Chondrocyte (in vitro differentiated cells): ENCODE data around the gene CSF1. TPM values are rescaled to one million over a fixed set of nuclear protein-coding genes. Genes with fewer than 3 reads are reported as not detected.

Experiments
- DNase-seq: peaks from one replicate; pipeline ENCODE4 v3.0.0; 2021; ENCODE audit warnings: mixed read lengths, low spot score
- H3K27ac Mint-ChIP-seq: one replicate; pipeline ENCODE4 v1.8.0; 2021; ENCODE audit warnings: mild to moderate bottlenecking, moderate library complexity, mixed read lengths; ENCODE audit not compliant: unreplicated experiment
- H3K27me3 Mint-ChIP-seq: 2 replicates; pipeline ENCODE4 v1.8.0; 2021; ENCODE audit warnings: low read depth, mixed read lengths
- H3K36me3 Mint-ChIP-seq: 2 replicates; pipeline ENCODE4 v1.8.0; 2021; ENCODE audit warnings: low read depth, mixed read lengths
- H3K4me1 Mint-ChIP-seq: 2 replicates; pipeline ENCODE4 v1.8.0; 2021; ENCODE audit warnings: low read depth, mild to moderate bottlenecking, mixed read lengths
- H3K4me3 Mint-ChIP-seq: one replicate; pipeline ENCODE4 v1.8.0; 2021; ENCODE audit warnings: mild to moderate bottlenecking, moderate library complexity, mixed read lengths; ENCODE audit not compliant: unreplicated experiment
- H3K9me3 Mint-ChIP-seq: 2 replicates; pipeline ENCODE4 v1.8.0; 2021; ENCODE audit warnings: low read depth, mixed read lengths
- total RNA-seq: library from RNA; stranded (reverse); gene quantifications from 3 replicates; pipeline ENCODE4 v1.2.1, GENCODE V29; 2021
- TF ChIP-seq, protein P1 (sequence below): fragments of 200-600 bp; sonication (generic); IDR thresholded peaks from 2 replicates; pipeline ENCODE4 v1.5.0; 2021; ENCODE audit warnings: antibody characterized with exemption, mild to moderate bottlenecking, moderate library complexity

Gene CSF1
- total RNA-seq, 1 donor from 2014 or later, result 19.8 TPM

DNA sequence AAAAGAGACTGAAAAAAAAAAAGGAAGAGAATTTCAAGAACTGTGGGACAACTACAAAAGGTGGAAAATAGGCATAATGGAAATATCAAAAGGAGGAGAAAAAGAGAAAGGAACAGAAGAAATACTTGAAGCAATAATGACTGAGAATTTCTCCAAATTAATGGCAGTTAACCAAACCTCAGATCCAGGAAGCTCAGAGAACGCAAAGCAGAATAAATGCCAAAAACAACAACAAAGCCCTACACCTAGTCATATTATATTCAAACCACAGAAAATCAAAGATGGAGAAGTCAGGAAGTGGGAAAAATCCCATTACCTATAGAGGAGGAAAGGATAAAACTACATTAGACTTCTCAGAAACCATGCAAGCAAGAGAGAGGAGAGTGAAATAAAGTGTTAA lies 53.2 kb downstream of the CSF1 start:
- Mint-ChIP-seq H3K9me3 (peaks cover 11% of the 10 kb centered on the region), H3K27ac (no peak overlapping the region), H3K27me3 (no peaks in the 10 kb centered on the region), H3K4me3 (no peak overlapping the region), H3K36me3 (no peaks in the 10 kb centered on the region), H3K4me1 (peaks cover 25% of the 10 kb centered on the region)
- TF ChIP-seq, protein P1, sequence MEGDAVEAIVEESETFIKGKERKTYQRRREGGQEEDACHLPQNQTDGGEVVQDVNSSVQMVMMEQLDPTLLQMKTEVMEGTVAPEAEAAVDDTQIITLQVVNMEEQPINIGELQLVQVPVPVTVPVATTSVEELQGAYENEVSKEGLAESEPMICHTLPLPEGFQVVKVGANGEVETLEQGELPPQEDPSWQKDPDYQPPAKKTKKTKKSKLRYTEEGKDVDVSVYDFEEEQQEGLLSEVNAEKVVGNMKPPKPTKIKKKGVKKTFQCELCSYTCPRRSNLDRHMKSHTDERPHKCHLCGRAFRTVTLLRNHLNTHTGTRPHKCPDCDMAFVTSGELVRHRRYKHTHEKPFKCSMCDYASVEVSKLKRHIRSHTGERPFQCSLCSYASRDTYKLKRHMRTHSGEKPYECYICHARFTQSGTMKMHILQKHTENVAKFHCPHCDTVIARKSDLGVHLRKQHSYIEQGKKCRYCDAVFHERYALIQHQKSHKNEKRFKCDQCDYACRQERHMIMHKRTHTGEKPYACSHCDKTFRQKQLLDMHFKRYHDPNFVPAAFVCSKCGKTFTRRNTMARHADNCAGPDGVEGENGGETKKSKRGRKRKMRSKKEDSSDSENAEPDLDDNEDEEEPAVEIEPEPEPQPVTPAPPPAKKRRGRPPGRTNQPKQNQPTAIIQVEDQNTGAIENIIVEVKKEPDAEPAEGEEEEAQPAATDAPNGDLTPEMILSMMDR, result no peak
- no peak for DNase-seq

GRCh38 chr1:109969146-109969829 lies 58.6 kb downstream of the CSF1 start:
- H3K27me3 Mint-ChIP-seq, result no peaks in the 10 kb centered on the region
- H3K27ac Mint-ChIP-seq, result no peak overlapping the region
- TF ChIP-seq, protein P1, result no peak

DNA sequence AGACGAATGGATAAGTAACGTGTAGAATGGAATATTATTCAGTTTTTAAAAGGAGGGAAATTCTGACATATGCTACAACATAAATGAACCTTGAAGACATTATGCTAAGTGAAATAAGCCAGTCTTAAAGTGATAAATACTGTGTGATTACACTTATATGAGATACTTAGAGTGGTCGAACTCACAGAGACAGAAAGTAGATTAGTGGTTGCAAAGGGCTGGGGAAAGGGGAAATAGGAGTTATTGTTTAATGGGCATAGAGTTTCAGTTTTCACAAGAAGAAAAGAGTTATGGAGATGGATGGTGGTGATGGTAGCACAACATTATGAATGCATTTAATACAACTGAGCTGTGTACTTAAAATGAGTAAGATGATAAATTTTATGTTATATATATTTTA lies 59.3 kb downstream of the CSF1 start:
- H3K4me1 Mint-ChIP-seq, result peaks cover 2% of the 10 kb centered on the region
- H3K9me3 Mint-ChIP-seq, result peaks cover 10% of the 10 kb centered on the region
- no peaks in the 10 kb centered on the region for H3K36me3 Mint-ChIP-seq

More at GRCh38 chr1:109969146-109969829, 58.6 kb downstream of the CSF1 start:
- Mint-ChIP-seq H3K9me3 (peaks cover 11% of the 10 kb centered on the region), H3K4me3 (no peak overlapping the region), H3K4me1 (peaks cover 2% of the 10 kb centered on the region), H3K36me3 (no peaks in the 10 kb centered on the region)
- DNase-seq, result no peak

DNA sequence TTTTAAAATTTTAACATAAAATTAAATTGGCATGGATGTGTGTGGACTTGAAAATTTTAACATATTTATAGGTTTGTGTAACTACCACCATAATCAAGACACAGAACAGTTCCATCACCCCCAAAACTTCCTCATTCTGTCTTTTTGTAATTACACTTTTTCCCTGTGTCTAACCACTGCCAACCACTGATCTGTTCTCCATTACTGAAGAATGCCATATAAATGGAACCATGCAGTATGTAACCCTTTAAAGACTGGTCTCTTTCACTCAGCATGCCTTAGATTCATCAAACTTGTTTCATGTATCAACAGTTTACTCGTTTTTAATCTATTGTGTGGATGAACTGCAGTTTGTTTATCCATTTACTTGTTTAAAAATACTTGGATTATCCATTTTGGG lies 60.9 kb downstream of the CSF1 start:
- Mint-ChIP-seq H3K36me3 (no peaks in the 10 kb centered on the region), H3K27me3 (no peaks in the 10 kb centered on the region)

More for the DNA sequence above, 59.3 kb downstream of the CSF1 start:
- Mint-ChIP-seq H3K27ac (no peak overlapping the region), H3K4me3 (no peak overlapping the region), H3K27me3 (no peaks in the 10 kb centered on the region)
- no peak for DNase-seq
- TF ChIP-seq, protein P1, result no peak

DNA sequence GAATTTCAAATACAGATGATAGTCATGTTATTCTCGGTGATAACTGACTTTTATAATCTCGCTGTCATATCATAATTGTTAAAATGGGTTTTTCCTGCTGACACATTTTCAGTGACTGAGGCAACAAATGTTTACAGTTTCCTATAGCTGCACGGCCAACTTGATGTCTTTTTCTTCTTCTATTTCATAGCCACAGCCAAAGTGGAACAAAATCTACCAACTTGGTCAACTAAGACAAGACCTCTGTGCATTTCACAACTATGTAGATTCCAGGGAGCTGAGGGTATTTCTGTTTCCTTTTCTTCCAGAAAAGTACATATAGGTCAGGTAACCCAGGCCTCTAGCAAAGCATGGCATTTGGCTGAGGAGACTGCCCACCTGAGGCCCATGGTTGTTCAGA lies 63.5 kb downstream of the CSF1 start:
- Mint-ChIP-seq H3K27me3 (no peaks in the 10 kb centered on the region), H3K36me3 (peaks cover 2% of the 10 kb centered on the region), H3K4me1 (peaks cover 16% of the 10 kb centered on the region), H3K4me3 (no peak overlapping the region), H3K9me3 (no peaks in the 10 kb centered on the region), H3K27ac (no peak overlapping the region)
- TF ChIP-seq, protein P1, result no peak
- no peak for DNase-seq

More for the DNA sequence above, 60.9 kb downstream of the CSF1 start:
- H3K27ac Mint-ChIP-seq, result no peak overlapping the region
- H3K9me3 Mint-ChIP-seq, result no peaks in the 10 kb centered on the region
- TF ChIP-seq, protein P1, result no peak
- H3K4me1 Mint-ChIP-seq, result peaks cover 12% of the 10 kb centered on the region
- no peak for DNase-seq
- no peak overlapping the region for H3K4me3 Mint-ChIP-seq
